OCI-LY3 (cell line): ENCODE data around the gene SERPINB3.

Experiments used
- H2AFZ ChIP-seq: fragments of 200-600, 300-600 bp; shearing (Covaris generic); 2 replicates; pipeline ENCODE4 v1.6.0; 2014; ENCODE audit warnings: antibody characterized with exemption, low read depth, low read length
- H3K27ac ChIP-seq: fragments of 200-600, 300-600 bp; sonication (generic); 2 replicates; pipeline ENCODE4 v1.5.1; 2014; ENCODE audit warnings: mild to moderate bottlenecking, low read length, moderate library complexity, mixed read lengths
- H3K27me3 ChIP-seq: fragments of 200-600, 300-600 bp; sonication (generic); 2 replicates; pipeline ENCODE4 v1.6.1; 2014; ENCODE audit warnings: low read depth, low read length, mixed read lengths
- H3K36me3 ChIP-seq: fragments of 200-600, 300-600 bp; sonication (generic); replicated peaks from 2 replicates; pipeline ENCODE3; 2014; ENCODE audit warnings: low read depth, low read length, mixed read lengths
- H3K4me1 ChIP-seq: fragments of 300-600, 200-600 bp; sonication (generic); 2 replicates; pipeline ENCODE4 v1.6.1; 2014; ENCODE audit warnings: low read length, mixed read lengths
- H3K4me2 ChIP-seq: fragments of 200-600, 300-600 bp; sonication (generic); 2 replicates; pipeline ENCODE4 v1.6.1; 2014; ENCODE audit warnings: low read length, mixed read lengths
- H3K4me3 ChIP-seq: fragments of 300-600, 200-600 bp; sonication (generic); 2 replicates; pipeline ENCODE4 v1.5.1; 2014; ENCODE audit warnings: antibody characterized with exemption, mild to moderate bottlenecking, low read length, moderate library complexity
- H3K79me2 ChIP-seq: fragments of 300-600, 200-600 bp; shearing (Covaris generic); 2 replicates; pipeline ENCODE4 v1.6.1; 2014; ENCODE audit warnings: mild to moderate bottlenecking, low read length, mixed read lengths
- H3K9ac ChIP-seq: fragments of 300-600, 200-600 bp; shearing (Covaris generic); 2 replicates; pipeline ENCODE4 v1.6.0; 2014; ENCODE audit warnings: mild to moderate bottlenecking, low read length, moderate library complexity
- H3K9me3 ChIP-seq: fragments of 200-600, 300-600 bp; shearing (Covaris generic); 2 replicates; pipeline ENCODE4 v1.6.1; 2014; ENCODE audit warnings: low read length, mixed read lengths; ENCODE audit not compliant: insufficient read depth
- H4K20me1 ChIP-seq: fragments of 200-600, 300-600 bp; sonication (generic); 2 replicates; pipeline ENCODE4 v1.6.1; 2016; ENCODE audit warnings: low read length, mixed read lengths; ENCODE audit not compliant: insufficient read depth
- EZH2phosphoT487 ChIP-seq: fragments of 200-600 bp; shearing (Covaris generic); IDR thresholded peaks from 2 replicates; pipeline ENCODE4 v1.6.1; 2018; ENCODE audit warnings: antibody characterized with exemption, mixed run types, low read depth
- TF ChIP-seq, protein P1 (sequence below): fragments of 200-600, 300-600 bp; sonication (generic); IDR thresholded peaks from 2 replicates; pipeline ENCODE4 v1.5.1; 2014; ENCODE audit warnings: antibody characterized with exemption, low read length, low read depth

SERPINB3 gene

DNA sequence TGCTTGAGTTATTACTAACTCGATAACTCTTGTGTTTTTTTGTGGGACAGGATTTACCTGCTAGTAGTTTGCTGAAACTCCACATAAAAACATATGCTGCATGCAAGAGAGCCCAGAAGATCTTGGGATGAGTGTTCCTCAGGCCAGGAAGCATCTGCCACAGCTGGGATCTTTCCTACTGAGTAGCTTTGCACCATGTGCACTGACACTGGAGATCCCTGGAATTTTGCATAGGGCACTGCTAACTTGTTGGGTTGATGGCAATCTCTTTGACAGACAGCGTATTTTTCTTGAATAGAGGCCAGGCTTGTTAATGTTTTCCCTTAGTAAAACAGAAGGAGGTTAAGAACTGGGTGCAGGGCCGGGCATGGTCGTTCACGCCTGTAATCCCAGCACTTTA, 40.3 kb upstream of the SERPINB3 start:
- H3K4me1 ChIP-seq: no peaks in the 10 kb centered on the region

GRCh38 chr18:63700501-63700900, 38.8 kb upstream of the SERPINB3 start:
- no peak overlapping the region for H3K27ac ChIP-seq
- H3K79me2 ChIP-seq: no peaks in the 10 kb centered on the region
- H3K27me3 ChIP-seq: peaks cover 7% of the 10 kb centered on the region; the same call in 1 of the 2 replicates
- TF ChIP-seq EZH2phosphoT487: no peak
- TF ChIP-seq, protein P1, sequence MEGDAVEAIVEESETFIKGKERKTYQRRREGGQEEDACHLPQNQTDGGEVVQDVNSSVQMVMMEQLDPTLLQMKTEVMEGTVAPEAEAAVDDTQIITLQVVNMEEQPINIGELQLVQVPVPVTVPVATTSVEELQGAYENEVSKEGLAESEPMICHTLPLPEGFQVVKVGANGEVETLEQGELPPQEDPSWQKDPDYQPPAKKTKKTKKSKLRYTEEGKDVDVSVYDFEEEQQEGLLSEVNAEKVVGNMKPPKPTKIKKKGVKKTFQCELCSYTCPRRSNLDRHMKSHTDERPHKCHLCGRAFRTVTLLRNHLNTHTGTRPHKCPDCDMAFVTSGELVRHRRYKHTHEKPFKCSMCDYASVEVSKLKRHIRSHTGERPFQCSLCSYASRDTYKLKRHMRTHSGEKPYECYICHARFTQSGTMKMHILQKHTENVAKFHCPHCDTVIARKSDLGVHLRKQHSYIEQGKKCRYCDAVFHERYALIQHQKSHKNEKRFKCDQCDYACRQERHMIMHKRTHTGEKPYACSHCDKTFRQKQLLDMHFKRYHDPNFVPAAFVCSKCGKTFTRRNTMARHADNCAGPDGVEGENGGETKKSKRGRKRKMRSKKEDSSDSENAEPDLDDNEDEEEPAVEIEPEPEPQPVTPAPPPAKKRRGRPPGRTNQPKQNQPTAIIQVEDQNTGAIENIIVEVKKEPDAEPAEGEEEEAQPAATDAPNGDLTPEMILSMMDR: no peak
- no peaks in the 10 kb centered on the region for H3K4me1 ChIP-seq
- no peak overlapping the region for H3K4me3 ChIP-seq
- H3K9me3 ChIP-seq: no peaks in the 10 kb centered on the region
- no peaks in the 10 kb centered on the region for H3K36me3 ChIP-seq
- H4K20me1 ChIP-seq: no peaks in the 10 kb centered on the region
- H3K4me2 ChIP-seq: no peak overlapping the region
- H3K9ac ChIP-seq: no peak overlapping the region
- H2AFZ ChIP-seq: no peak overlapping the region

More for the DNA sequence above, 40.3 kb upstream of the SERPINB3 start:
- Histone ChIP-seq H3K27me3 (peaks cover 9% of the 10 kb centered on the region; the same call in 1 of the 2 replicates), H2AFZ (no peak overlapping the region), H3K36me3 (no peaks in the 10 kb centered on the region), H3K9me3 (no peaks in the 10 kb centered on the region), H3K4me3 (no peak overlapping the region), H4K20me1 (no peaks in the 10 kb centered on the region), H3K27ac (no peak overlapping the region), H3K79me2 (no peaks in the 10 kb centered on the region), H3K9ac (no peak overlapping the region), H3K4me2 (no peak overlapping the region)
- TF ChIP-seq, protein P1: no peak
- TF ChIP-seq EZH2phosphoT487: no peak

- H3K36me3 ChIP-seq: no peaks in the 10 kb centered on the region
- TF ChIP-seq, protein P1: no peak
- no peak for TF ChIP-seq EZH2phosphoT487
- H3K27ac ChIP-seq: no peak overlapping the region
Observed at GRCh38 chr18:63697097-63697660, 35.5 kb upstream of the SERPINB3 start.

DNA sequence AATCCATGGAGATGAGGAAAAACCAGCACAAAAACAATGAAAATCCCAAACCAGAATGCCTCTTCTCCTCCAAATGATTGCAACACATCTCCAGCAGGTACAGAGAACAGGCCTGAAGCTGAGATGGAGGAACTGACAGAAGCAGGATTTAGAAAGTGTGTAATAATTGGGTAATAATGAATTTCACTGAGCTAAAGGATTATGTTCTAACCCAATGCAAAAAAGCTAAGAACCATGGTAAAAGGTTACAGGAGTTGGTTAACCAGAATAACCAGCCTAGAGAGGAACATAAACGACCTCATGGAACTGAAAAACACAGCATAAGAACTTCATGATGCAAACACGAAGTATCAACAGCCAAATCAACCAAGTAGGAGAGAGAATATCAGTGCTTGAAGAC, 27.4 kb upstream of the SERPINB3 start:
- Histone ChIP-seq H2AFZ (no peak overlapping the region), H3K36me3 (no peaks in the 10 kb centered on the region), H3K79me2 (no peaks in the 10 kb centered on the region), H3K4me3 (no peak overlapping the region), H3K27me3 (peaks cover 13% of the 10 kb centered on the region; the same call in 1 of the 2 replicates), H3K27ac (no peak overlapping the region), H3K4me1 (no peaks in the 10 kb centered on the region), H3K4me2 (no peak overlapping the region), H3K9ac (no peak overlapping the region), H4K20me1 (no peaks in the 10 kb centered on the region), H3K9me3 (no peaks in the 10 kb centered on the region)
- TF ChIP-seq EZH2phosphoT487: no peak
- TF ChIP-seq, protein P1: no peak

More at GRCh38 chr18:63697097-63697660, 35.5 kb upstream of the SERPINB3 start:
- H3K27me3 ChIP-seq: no peaks in the 10 kb centered on the region; the same call in 1 of the 2 replicates
- no peaks in the 10 kb centered on the region for H3K79me2 ChIP-seq
- no peak overlapping the region for H3K4me3 ChIP-seq
- no peaks in the 10 kb centered on the region for H4K20me1 ChIP-seq
- H3K9ac ChIP-seq: no peak overlapping the region
- no peaks in the 10 kb centered on the region for H3K9me3 ChIP-seq
- no peak overlapping the region for H3K4me2 ChIP-seq
- no peaks in the 10 kb centered on the region for H3K4me1 ChIP-seq
- no peak overlapping the region for H2AFZ ChIP-seq
